Measurements from ENCODE around the gene ACTBL2.

GRCh38 chr5:57448751-57449150, 33.9 kb downstream of the ACTBL2 start:
- TF ChIP-seq EZH2phosphoT487 (IDR thresholded peaks at IDR 0.05; ENCODE audit: insufficient read depth, low read depth): no peak
- no peak for TF ChIP-seq EZH2 (IDR thresholded peaks at IDR 0.05; ENCODE audit: insufficient read depth, poor library complexity, severe bottlenecking)

All from GM23248 (cell line).